GM06990 (cell line): ENCODE measurements around the gene ZNF782.
"Not testable (repeated sequence)": the region's sequence is repeated elsewhere in the genome, so short reads cannot be mapped to it uniquely, and the experiment has no call there.

Experiments used
- DNase-seq: peaks from one replicate; pipeline ENCODE4 v3.0.0-alpha.2; 2011; ENCODE audit not compliant: insufficient read length; ENCODE audit errors: extremely low read depth
- H3K27me3 ChIP-seq: replicated peaks from 2 replicates; pipeline ENCODE4 v1.6.0; 2011; ENCODE audit warnings: low read length; ENCODE audit not compliant: control insufficient read depth, insufficient read depth
- H3K36me3 ChIP-seq: 2 replicates; pipeline ENCODE4 v1.5.1; 2011; ENCODE audit warnings: low read length; ENCODE audit not compliant: control insufficient read depth, insufficient read depth
- H3K4me3 ChIP-seq: replicated peaks from 2 replicates; pipeline ENCODE4 v1.5.1; 2011; ENCODE audit warnings: low read depth, mild to moderate bottlenecking, control low read depth, low read length
- TF ChIP-seq, protein P1 (sequence below): IDR thresholded peaks from 2 replicates; pipeline ENCODE4 v1.5.1; 2011; ENCODE audit warnings: low read length, control low read depth, mild to moderate bottlenecking, inconsistent platforms; ENCODE audit not compliant: insufficient read depth, poor library complexity, severe bottlenecking

ZNF782 gene

DNA sequence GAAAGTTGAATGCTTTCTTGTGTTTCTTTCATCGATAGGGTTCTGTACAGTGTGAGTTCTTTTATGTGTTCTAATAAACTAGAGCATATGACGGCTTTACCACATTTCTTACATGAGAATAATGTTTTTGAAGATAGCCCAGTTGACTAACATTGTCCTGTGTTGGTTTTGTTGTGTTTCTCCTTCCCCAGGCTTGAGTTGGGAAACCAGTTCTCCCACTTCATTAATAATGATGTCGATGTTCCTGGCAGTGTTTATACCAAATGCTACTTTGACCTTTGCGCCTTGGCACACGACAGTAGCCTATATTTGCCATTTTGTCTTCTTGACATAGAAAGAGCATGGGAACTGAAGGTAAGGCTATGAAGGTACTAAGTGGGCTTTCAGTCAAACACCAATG lies 14.4 kb upstream of the ZNF782 start:
- no peaks in the 10 kb centered on the region for H3K36me3 ChIP-seq
- H3K4me3 ChIP-seq, result no peak overlapping the region
- no peak for DNase-seq
- H3K27me3 ChIP-seq, result no peaks in the 10 kb centered on the region
- TF ChIP-seq, protein P1, sequence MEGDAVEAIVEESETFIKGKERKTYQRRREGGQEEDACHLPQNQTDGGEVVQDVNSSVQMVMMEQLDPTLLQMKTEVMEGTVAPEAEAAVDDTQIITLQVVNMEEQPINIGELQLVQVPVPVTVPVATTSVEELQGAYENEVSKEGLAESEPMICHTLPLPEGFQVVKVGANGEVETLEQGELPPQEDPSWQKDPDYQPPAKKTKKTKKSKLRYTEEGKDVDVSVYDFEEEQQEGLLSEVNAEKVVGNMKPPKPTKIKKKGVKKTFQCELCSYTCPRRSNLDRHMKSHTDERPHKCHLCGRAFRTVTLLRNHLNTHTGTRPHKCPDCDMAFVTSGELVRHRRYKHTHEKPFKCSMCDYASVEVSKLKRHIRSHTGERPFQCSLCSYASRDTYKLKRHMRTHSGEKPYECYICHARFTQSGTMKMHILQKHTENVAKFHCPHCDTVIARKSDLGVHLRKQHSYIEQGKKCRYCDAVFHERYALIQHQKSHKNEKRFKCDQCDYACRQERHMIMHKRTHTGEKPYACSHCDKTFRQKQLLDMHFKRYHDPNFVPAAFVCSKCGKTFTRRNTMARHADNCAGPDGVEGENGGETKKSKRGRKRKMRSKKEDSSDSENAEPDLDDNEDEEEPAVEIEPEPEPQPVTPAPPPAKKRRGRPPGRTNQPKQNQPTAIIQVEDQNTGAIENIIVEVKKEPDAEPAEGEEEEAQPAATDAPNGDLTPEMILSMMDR, result no peak

DNA sequence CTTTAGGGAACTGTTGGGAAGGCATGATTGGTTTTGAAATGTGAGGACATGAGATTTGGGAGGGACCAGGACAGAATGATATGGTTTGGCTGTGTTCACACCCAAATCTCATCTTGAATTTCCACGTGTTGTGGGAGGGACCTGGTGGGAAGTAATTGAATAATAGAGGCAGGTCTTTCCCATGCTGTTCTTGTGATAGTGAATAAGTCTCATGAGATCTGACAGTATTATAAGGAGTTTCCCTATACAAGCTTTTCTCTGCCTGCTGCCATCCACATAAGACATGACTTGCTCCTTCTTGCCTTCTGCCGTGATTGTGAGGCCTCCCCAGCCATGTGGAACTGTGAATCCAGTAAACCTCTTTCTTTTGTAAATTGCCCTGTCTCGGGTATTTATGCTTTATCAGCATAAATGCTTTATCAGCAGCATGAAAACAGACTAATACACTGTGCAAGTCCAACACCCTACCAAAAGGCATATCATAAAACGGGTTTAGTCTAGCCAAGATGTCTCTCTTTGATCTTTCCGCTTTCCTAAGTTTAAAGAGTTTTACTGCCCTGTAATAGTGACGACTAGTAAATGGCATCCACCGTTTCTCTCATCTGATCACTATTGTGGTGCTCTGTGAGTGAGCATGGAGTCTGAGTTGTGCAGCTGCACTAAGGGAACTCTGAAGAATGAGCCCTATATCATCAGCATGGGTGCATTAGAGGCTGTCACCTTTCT lies 12.9 kb upstream of the ZNF782 start:
- TF ChIP-seq, protein P1, result no peak
- no peak overlapping the region for H3K4me3 ChIP-seq
- H3K27me3 ChIP-seq, result no peaks in the 10 kb centered on the region
- DNase-seq, result no peak
- H3K36me3 ChIP-seq, result no peaks in the 10 kb centered on the region

DNA sequence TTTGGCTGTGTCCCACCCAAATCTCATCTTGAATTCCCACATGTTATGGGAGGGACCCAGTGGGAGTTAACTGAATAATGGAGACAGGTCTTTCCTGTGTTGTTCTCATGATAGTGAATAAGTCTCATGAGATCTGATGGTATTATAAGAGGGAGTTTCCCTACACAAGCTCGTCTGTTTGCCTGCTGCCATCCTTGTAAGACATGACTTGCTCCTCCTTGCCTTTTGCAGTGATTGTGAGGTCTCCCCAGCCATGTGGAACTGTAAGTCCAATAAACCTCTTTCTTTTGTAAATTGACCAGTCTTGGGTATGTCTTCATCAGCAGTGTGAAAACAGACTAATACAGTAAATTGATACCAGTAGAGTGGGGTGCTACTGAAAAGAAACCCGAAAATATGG lies 10.9 kb upstream of the ZNF782 start:
- not testable (repeated sequence) for H3K4me3 ChIP-seq, H3K27me3 ChIP-seq, DNase-seq, H3K36me3 ChIP-seq

DNA sequence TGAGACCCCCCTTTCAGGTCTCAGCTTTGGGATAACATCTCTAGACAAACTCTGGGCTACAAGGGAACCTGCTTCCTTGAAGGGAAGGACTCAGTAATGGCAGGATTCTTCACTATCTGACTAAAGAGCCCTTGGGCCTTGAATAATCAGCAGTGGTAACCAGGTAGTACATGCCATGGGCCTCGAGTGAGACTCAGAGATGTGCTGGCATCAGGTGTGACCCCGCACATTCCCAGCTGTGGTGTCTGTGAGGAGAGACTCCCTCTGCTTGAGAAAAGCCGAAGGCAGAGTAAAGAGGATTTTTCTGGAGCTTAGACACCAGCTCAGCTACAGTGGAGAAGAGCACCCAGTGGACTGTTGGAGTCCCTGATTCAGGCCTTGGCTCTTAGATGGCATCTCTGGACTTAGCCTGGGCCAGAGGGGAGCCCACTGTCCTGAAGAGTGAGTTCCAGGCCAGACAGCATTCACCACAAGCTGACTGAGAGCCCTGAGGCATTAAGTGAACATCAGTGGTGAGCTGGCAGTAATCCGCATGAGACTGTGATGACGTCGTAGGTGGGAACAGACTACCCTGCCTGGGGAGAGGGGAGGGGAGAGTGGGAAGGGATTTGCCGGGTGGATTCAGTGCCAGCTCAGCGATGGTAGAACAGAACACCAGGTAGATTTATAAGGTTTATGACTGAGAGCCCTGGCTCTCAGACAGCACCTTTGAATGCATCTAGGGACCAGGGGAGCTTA lies 5.3 kb upstream of the ZNF782 start:
- no peak for DNase-seq
- TF ChIP-seq, protein P1, result no peak
- Histone ChIP-seq H3K4me3 (no peak overlapping the region), H3K27me3 (no peaks in the 10 kb centered on the region), H3K36me3 (no peaks in the 10 kb centered on the region)

DNA sequence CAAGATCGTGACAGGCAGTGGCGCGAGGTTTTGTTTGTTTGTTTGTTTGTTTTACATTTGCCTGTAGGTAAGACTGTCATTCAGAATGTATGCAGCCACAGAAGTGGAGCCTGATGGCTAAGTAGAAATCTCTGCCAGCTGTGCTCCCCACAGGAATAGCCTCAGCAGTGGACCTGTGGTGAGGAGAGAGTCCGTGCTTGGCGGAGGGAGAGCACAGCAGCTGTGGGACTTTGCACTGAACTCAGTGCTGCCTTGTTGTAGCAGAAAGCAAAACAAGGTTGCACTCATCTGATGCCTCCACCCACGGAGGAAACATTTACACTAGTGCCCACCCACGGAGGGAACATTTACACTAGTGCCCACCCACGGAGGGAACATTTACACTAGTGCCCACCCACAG lies 4.4 kb upstream of the ZNF782 start:
- Histone ChIP-seq H3K36me3 (no peaks in the 10 kb centered on the region), H3K27me3 (no peaks in the 10 kb centered on the region), H3K4me3 (no peak overlapping the region)
- TF ChIP-seq, protein P1, result no peak
- DNase-seq, result no peak

DNA sequence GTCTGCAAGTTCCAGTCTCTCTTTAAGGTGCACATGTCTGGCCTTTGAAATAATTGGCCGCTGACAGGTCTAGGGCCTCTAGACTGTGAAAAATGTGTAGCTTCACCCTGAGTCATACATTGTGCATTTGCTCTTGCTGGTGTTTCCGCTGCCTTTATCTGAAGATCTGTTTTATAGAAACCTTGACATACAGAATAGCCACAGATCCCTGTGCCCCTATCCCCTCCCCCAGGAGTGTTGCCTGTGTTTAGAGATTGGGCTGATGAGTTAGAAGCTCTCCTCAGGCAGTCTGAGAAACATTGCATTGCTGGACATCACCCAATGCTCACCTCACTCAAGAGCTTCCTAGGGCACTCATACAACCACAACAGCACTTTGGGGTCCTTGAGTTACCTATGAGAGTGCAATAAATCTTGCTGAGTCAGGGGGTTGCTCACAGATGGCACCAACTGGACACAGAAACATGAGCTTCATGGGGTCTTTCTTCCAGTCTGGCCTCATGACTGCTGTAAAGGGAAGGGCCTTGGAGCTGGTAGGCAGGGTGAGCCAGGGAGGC lies 3.8 kb upstream of the ZNF782 start:
- TF ChIP-seq, protein P1, result no peak
- no peak for DNase-seq
- Histone ChIP-seq H3K4me3 (no peak overlapping the region), H3K36me3 (no peaks in the 10 kb centered on the region), H3K27me3 (no peaks in the 10 kb centered on the region)
